GM12865 (cell line): ENCODE data around the gene SLC46A2.
A peak's percentile ranks its signal among the peaks of the same experiment; 100 is the strongest.

Source experiments
- DNase-seq: peaks from one replicate; pipeline ENCODE4 v3.0.0; 2010; ENCODE audit warnings: low read depth
- H3K4me3 ChIP-seq: 2 replicates; pipeline ENCODE4 v1.5.1; 2011; ENCODE audit warnings: mild to moderate bottlenecking, low read depth, low read length, control low read depth
- TF ChIP-seq, protein P1 (sequence below): IDR thresholded peaks from 2 replicates; pipeline ENCODE4 v1.5.1; 2011; ENCODE audit warnings: low read length, control low read depth, low read depth, inconsistent platforms; ENCODE audit not compliant: insufficient read depth; ENCODE audit errors: missing control alignments

Gene SLC46A2

DNA sequence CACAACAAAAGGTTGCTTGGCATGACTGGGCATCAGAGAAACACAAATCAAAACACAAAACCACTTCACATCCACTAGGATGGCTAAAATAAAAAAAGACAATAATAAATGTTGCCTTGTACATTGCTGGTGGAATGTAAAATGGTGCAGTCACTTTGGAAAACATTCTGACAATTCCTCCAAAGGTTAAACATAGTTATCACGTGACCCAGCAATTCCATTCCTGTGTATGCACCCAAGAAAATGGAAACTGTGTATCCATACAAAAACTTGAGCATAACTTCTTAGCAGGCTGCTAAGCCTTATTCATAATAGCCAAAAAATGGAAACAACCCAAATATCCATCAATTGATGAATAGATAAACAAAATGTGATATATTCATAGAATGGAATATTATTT is 10.2 kb upstream of the SLC46A2 start:
- TF ChIP-seq, protein P1, sequence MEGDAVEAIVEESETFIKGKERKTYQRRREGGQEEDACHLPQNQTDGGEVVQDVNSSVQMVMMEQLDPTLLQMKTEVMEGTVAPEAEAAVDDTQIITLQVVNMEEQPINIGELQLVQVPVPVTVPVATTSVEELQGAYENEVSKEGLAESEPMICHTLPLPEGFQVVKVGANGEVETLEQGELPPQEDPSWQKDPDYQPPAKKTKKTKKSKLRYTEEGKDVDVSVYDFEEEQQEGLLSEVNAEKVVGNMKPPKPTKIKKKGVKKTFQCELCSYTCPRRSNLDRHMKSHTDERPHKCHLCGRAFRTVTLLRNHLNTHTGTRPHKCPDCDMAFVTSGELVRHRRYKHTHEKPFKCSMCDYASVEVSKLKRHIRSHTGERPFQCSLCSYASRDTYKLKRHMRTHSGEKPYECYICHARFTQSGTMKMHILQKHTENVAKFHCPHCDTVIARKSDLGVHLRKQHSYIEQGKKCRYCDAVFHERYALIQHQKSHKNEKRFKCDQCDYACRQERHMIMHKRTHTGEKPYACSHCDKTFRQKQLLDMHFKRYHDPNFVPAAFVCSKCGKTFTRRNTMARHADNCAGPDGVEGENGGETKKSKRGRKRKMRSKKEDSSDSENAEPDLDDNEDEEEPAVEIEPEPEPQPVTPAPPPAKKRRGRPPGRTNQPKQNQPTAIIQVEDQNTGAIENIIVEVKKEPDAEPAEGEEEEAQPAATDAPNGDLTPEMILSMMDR, result no peak
- no peak for DNase-seq
- H3K4me3 ChIP-seq, result no peak overlapping the region

DNA sequence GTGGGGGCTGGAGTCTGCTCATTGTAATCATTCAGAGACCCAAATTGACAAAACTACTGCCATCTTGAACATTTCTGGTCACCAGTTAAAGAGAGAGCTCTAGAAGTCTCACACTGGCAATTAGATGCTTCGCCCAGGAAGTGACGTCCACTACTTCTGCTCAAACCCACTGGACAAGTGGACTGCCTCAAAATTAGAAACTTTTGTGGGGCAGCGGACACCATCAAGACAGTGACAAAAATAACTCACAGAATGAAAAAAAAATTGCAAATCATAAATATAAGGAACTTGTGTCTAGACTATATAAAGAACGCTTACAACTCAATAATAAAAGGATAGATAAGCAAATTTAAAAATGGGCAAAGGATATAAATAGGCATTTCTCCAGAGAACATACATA is 9.8 kb upstream of the SLC46A2 start:
- TF ChIP-seq, protein P1, result no peak
- no peak for DNase-seq
- no peak overlapping the region for H3K4me3 ChIP-seq

DNA sequence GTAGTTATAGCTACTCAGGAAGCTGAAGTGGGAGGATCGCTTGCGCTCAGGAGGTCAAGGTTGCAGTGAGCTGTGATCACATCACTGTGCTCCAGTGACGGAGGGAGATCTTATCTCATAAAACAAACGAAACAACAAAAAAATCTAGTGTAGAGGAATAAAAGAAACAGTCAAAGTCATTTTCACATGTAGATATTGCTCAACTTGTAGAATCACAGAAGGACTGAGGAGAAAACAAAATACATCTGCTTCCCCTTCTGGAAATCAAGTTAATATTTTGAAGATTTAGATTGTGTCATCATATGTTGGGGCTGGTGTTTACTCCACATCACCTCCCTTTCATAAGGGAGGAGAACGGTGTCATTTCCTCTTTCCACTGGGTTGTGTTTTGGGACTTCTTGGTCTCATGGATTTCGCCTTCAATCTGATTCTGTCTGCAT is 8.2 kb upstream of the SLC46A2 start:
- no peak for DNase-seq
- TF ChIP-seq, protein P1, result no peak
- no peak overlapping the region for H3K4me3 ChIP-seq

DNA sequence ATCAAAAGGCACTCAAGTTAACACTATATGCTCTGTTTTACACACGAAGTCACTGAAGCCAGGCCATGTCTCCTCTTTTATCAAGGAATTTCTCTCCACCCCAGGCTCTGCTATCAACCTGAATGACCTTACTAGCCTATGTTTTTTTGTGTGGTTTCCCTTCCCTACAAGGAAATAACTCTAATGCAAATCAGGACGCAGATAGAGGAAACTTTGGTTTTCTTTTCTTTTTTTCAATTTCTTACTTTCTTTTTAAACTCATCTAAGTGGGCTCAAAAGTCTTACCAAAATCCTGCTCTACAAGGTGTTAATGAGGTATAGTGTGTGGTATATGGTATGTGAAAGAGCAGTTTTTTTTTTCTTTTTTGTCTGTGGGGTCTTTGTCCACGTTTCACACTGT is 5.5 kb upstream of the SLC46A2 start:
- DNase-seq, result peak; percentile 23
- no peak overlapping the region for H3K4me3 ChIP-seq
- TF ChIP-seq, protein P1, result no peak

- H3K4me3 ChIP-seq, result no peak overlapping the region
- TF ChIP-seq, protein P1, result no peak
- DNase-seq, result no peak
Measured at GRCh38 chr9:112894699-112895098, 4.0 kb upstream of the SLC46A2 start.

DNA sequence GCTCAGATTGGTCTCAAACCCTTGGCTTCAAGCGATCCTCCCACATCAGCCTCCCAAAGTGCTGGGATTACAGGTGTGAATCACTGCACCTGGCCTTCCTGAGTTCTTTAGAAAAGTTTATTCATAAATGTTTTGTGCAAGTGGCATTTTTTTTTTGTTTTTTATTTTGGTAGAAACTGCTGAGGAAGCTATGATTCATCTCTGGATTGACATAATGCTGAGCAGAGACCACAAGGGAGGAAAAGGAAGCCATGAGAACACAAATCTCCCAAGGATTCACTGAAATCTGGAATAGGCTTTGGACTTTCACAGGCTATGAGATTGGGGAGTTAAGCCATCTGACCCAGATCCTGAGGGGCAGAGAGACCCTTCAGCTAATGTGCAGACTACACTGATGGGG is 3.4 kb upstream of the SLC46A2 start:
- H3K4me3 ChIP-seq, result no peak overlapping the region
- DNase-seq, result no peak
- TF ChIP-seq, protein P1, result no peak

DNA sequence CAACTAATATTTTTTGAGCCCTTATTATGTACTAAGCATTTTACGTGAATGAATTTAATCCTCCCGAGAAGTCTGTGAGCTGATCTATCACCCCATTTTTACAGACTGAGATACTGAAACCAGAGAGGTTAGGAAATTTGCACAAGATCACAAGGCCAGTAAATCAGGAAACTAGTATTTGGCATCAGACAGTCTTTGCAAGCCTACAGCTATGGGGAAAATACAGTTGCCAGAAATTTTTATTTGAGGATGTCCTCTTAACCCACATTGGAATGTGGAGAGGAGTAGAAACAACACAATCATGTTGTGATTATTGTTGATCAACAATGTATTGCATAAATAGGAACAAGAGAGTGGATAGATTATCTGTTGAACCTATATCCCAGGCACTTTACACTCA is 2.3 kb upstream of the SLC46A2 start:
- no peak for DNase-seq
- H3K4me3 ChIP-seq, result no peak overlapping the region
- TF ChIP-seq, protein P1, result no peak
